ENCODE measurements around the gene PNO1.

Gene PNO1

DNA sequence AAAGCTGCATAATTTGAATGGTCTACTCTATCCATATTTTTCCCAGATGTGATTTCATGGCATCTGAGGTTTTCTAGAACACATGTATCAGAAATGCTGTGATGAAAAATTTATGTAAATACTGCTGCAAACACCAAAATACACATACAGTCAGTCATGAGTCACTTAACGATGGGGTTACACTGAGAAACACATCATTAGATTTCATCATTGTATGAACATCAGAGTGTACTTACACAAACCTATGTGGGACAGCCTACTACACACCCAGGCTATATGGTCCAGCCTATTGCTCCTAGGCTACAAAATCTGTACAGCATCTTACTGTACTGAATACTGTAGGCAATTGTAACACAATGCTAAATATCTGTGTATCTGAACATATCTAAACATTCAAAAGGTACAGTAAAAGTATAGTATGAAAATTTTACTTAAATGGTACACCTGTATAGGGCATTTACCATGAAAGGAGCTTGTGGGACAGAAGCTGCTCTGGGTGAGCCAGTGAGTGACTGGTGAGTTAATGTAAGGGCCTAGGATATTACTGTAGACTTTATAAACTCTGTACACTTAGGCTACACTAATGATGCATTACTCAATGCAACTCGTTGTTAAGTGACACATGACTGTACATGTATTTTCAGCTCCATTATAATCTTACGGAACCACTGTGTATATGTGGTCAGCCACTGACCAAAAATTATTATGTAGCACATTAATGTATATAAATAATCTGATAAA, 33.5 kb downstream of the PNO1 start:
- Histone ChIP-seq H3K4me3 (no peak overlapping the region), H3K27ac (no peak overlapping the region)
- DNase-seq (ENCODE audit: low spot score) = no peak
- TF ChIP-seq, protein P1, sequence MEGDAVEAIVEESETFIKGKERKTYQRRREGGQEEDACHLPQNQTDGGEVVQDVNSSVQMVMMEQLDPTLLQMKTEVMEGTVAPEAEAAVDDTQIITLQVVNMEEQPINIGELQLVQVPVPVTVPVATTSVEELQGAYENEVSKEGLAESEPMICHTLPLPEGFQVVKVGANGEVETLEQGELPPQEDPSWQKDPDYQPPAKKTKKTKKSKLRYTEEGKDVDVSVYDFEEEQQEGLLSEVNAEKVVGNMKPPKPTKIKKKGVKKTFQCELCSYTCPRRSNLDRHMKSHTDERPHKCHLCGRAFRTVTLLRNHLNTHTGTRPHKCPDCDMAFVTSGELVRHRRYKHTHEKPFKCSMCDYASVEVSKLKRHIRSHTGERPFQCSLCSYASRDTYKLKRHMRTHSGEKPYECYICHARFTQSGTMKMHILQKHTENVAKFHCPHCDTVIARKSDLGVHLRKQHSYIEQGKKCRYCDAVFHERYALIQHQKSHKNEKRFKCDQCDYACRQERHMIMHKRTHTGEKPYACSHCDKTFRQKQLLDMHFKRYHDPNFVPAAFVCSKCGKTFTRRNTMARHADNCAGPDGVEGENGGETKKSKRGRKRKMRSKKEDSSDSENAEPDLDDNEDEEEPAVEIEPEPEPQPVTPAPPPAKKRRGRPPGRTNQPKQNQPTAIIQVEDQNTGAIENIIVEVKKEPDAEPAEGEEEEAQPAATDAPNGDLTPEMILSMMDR (IDR thresholded peaks at IDR 0.05) = no peak

DNA sequence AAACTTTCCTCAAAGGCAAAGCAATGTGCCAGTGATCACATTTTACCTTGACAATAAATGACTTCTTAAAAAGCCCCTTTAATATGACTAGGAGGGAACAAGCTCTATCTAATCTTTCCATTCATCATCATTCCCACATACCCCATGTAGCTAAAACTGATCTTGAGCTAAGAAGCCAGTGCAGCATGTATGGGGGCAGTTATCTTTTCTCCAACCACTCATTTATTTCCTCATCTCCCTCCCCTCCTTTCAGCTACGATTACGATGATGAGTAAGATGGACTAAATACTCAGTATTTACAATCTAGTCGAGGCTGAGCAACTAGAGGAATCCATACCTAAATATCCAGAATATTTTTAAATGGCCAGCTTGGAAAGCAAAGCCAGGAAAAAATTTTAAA, 35.5 kb downstream of the PNO1 start:
- H3K4me3 ChIP-seq = no peak overlapping the region
- H3K27ac ChIP-seq = peak overlapping the region in 1 of 2 donors; percentile 19
- no peak for DNase-seq (ENCODE audit: low spot score)
- TF ChIP-seq, protein P1 (IDR thresholded peaks at IDR 0.05) = no peak

DNA sequence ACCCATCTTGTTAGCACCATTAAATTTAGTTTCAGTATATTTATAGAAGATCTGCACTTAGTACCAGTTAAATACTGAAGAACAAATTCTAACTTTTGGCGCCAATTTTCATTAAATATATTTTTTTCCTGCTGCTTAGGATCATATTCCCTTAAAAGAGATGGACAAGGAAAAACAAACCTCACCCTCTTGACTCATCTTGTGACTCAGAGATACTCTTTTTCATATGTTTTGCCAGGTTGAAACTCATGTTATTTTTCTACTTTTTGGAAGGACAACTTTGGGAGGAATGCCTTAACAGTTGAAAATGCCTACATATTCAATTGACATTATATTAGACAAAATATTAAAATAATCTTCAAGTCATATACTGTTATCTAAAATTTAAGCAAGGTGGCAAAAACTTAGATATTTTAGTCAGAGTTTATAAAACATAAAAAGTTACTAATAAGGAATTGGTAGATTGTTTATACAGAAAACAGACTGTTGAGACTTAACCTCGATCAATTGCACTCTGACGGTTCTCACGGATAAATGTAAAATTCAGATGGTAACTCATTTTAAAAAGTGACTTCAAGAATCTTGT, 36.2 kb downstream of the PNO1 start:
- DNase-seq (ENCODE audit: low spot score) = no peak
- no peak overlapping the region for H3K4me3 ChIP-seq
- no peak overlapping the region for H3K27ac ChIP-seq
- TF ChIP-seq, protein P1 (IDR thresholded peaks at IDR 0.05) = no peak

DNA sequence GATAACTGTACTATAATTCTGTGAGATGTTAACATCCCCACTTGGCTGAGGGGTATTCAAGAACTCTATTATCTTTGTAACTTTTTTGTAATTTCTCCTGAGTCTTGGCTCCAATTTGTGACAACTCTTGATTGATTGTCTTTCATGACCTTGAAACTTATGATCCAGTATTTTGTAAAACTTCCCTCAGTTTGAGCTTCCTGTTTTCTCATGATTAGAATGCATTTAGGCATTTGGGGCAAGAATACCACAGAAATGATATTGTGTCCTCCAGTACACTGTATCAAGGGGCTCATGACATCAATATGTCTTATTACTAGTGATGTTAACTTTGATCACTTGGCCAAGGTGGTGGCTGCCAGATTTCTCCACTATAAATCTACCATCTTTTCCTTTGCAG, 37.4 kb downstream of the PNO1 start:
- DNase-seq (ENCODE audit: low spot score) = no peak
- Histone ChIP-seq H3K4me3 (no peak overlapping the region), H3K27ac (peak overlapping the region in 1 of 2 donors; percentile 2)
- TF ChIP-seq, protein P1 (IDR thresholded peaks at IDR 0.05) = no peak

DNA sequence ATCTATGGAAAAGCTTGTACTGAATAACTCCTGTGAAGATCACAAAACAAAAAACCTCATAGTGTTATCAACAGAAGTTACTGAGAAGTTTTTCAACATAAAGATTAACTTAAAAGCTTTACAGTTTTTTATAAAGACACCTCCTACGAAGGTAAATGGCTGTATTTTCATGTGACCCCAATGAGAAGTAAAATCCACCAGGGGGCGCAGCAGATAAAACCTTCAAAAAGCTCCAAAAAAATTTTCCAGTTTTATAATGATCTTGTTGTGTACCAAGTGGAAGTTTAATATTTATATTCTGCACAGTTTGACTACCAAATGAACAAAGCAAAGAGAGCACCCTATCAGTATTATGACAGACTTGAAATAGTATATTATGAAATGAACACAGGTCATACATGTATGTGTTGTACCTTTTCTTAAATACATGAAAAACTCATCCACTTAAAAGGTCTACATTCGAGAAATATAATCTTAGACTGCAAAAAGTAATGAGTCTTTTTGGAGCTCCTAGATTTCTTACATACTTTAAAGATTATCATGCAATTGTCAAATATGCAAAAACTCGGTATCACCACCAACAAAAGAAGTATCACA, 38.5 kb downstream of the PNO1 start:
- no peak overlapping the region for H3K27ac ChIP-seq
- H3K4me3 ChIP-seq = no peak overlapping the region
- TF ChIP-seq, protein P1 (IDR thresholded peaks at IDR 0.05) = peak; percentile 49
- no peak for DNase-seq (ENCODE audit: low spot score)

DNA sequence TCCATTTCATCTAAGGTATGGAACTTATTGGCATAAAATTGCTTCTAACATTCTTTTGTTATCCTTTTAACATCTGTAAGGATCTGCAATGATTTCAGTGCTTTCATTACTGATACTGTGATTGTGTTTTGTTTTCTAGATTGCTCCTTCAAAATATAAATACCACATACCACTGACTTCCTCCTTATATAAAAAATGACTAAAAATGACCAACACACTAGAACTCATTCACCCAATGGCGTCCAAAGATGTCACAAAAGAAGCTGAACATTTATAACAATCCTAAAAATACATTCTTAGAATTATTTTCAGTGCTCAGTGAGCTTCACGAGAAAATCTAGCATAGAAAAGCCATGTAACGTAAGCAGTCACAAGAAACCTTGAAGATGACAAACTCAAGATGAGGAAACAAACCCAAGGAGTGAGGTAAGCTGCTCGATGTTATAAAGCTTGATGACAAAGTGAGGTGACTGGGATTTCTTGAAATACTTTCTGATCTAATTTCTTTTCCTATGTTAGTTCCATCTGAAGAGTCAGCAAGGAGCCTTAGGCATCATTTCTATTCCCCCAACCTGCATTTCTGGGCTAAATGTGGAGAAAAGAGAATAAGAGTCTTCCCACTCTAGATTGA, 42.6 kb downstream of the PNO1 start:
- no peak for DNase-seq (ENCODE audit: low spot score)
- TF ChIP-seq, protein P1 (IDR thresholded peaks at IDR 0.05) = no peak
- H3K27ac ChIP-seq = no peak overlapping the region

More for the DNA sequence above, 42.6 kb downstream of the PNO1 start:
- no peak overlapping the region for H3K4me3 ChIP-seq
